Embryonic facial prominence (tissue), 1 donor: ENCODE results near the gene INPP5K.
"Not testable (repeated sequence)": the region's sequence is repeated elsewhere in the genome, so short reads cannot be mapped to it uniquely, and the experiment has no call there.

ENCODE experiments used
- DNase-seq: peaks from one replicate; pipeline ENCODE4 v3.0.0-alpha.2; 2016; ENCODE audit errors: extremely low spot score

Gene INPP5K

GRCh38 chr17:1464186-1464585 lies 52.2 kb downstream of the INPP5K start:
- DNase-seq, result no peak

GRCh38 chr17:1462164-1463112 lies 54.0 kb downstream of the INPP5K start:
- DNase-seq, result no peak

DNA sequence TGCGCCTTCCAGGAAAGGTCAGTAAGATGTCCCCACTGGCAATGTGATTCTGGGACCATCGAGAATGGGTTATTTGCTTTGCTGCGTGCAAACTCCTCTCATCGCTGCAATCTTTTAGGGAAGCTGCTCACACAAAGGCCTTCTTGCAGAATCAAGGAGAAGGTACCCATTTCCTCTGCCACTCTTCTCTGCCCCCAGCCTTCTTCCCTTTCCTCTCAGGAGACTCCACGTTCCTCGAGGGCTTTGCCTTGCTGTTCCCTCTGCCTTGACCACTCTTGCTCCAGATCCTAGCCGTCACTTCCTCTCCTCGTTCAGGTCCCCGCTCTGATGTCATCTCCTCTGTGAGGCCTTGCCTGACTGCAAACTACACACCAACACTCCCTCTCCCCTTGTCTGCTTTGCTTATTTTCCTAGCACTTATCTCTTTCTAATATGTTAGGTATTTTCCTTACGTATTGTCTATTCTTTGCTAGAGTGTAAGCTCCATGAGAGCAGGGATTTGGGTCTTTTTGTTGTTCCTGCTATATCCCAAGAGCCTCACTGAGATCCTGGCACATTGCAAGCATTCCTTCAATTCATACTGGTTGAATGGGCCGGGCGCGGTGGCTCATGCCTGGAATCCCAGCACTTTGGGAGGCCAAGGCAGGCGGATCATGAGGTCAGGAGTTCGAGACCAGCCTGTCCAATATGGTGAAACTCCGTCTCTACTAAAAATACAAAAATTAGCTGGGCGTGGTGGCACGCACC lies 55.0 kb downstream of the INPP5K start:
- no peak for DNase-seq

DNA sequence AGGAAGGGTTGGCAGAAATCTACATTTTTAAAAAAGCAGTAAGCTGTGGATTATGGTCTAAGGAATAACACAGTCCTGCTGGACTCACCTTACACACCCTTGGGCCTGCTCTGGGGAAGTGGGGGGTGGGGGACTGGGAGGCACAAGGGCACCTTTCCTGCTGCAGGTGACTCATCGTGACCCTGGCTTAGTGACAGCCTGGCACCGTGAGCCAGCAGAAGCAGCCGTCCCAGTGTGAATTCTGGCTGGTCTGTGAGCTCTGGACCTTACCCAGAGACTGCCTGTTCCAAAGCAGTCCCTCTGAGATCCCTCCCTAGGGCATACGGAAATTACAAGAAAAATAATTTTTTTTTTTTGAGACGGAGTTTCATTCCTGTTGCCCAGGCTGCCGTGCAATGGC lies 56.2 kb downstream of the INPP5K start:
- DNase-seq, result no peak

- DNase-seq, result peak; percentile 87
These were observed 60.4 kb downstream of the INPP5K start, which contains the start of gene CRK for GRCh38 chr17:1455797-1456599. CRK (minus strand) TSS chr17:1456232; CDS start chr17:1456117, 115 bp downstream.

GRCh38 chr17:1455291-1455796 lies 61.1 kb downstream of the INPP5K start:
- peak; percentile 32 for DNase-seq

GRCh38 chr17:1454541-1454940 lies 61.9 kb downstream of the INPP5K start:
- no peak for DNase-seq

- DNase-seq, result not testable (repeated sequence)
These were observed 62.7 kb downstream of the INPP5K start for GRCh38 chr17:1453694-1454093.

- no peak for DNase-seq
These were observed 63.6 kb downstream of the INPP5K start for GRCh38 chr17:1452836-1453235.

GRCh38 chr17:1450261-1450660 lies 66.2 kb downstream of the INPP5K start:
- not testable (repeated sequence) for DNase-seq

DNA sequence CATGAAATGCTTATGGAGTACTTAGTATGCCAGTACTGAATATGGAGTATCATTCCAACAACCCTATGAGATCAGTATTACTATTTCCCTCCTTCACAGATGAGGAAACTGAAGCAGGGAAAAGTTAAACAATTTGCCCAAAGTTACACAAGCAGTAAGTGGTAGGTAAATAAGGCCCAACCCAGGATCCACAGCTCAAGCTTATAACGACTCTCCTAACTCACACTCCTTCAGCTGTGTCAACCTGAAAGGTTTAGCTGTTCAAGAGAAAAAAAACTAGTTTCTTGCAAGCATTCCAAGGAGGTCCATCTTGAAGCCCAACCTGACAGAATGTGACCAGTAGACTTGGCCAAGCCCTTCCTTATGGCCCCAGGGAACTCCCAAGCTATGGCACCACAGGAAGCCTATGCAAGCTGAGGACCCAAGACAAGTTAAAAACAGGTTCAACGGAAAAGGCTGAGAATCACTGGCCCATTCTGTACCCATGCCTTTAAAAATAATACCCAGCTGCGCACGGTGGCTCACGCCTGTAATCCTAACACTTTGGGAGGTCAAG lies 66.9 kb downstream of the INPP5K start:
- DNase-seq, result no peak

DNA sequence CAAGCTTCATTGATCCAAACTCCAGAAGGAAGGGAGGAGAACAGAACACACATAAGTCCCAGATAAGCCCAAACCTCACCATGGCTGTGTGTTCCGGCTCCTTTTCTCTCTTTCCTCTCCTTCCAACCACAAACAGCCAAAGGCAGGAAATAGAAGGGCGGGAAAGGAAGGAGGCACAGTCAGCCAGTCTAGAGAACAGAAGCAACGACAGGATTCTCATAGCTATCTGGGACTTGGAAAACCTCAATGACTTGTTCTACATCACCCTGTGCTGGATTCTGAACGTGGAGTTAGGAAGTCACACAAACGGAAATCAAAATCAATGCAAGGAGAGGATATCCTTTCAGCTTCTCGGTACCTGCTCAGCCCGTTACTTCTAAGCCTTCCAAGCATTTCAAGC lies 69.4 kb downstream of the INPP5K start:
- no peak for DNase-seq

DNA sequence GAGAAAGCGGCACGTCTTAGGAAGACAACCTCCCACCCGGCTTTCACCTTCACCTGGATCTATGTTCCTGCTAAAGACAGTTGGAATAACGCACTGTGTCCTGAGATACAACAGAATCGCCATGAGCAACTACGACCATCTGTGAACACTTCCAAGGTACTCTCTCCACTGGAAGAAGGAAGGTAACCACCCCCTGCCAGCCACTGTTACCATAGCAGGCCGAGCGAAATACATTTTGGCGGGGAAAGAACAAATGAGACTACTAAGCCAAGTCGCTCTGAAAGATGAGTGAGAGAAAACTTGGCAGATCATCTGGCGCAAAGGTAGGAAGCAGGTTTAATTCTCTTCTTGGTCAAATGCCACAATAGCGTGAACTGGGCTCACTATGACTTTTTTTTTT lies 70.2 kb downstream of the INPP5K start:
- DNase-seq, result no peak

GRCh38 chr17:1445695-1446094 lies 70.7 kb downstream of the INPP5K start:
- not testable (repeated sequence) for DNase-seq
